H1 (cell line): Measurements from ENCODE around the gene ZNF608. TPM values are rescaled to one million over a fixed set of nuclear protein-coding genes. Genes with fewer than 3 reads are reported as not detected.

Experiments
- CTCF ChIA-PET: fragments of 300-600 bp; sonication (Branson Sonifier 250); formaldehyde crosslinking; loops from one replicate; lab custom pipeline; 2021; ENCODE audit not compliant: partially characterized antibody; lab: Charles Lee
- POLR2A ChIA-PET: fragments of 300-600 bp; sonication (Branson Sonifier 250); formaldehyde crosslinking; loops from one replicate; lab custom pipeline; 2021; ENCODE audit warnings: inconsistent platforms; ENCODE audit not compliant: partially characterized antibody; lab: Charles Lee
- DNase-seq, 2 experiments: peaks; one replicate each; pipeline versions ENCODE4 v3.0.0 to v3.0.0-alpha.2; 2010 to 2022; ENCODE audit warnings: low spot score in 2 of 2, low read depth in 1 of 2, mixed read lengths in 1 of 2
- FAIRE-seq: peaks from 2 replicates; lab custom pipeline; 2011; peaks lifted over from hg19 to GRCh38; lab: Jason Lieb, UNC
- H2AFZ ChIP-seq: 2 replicates; pipeline ENCODE4 v1.8.1; 2012; ENCODE audit warnings: low read length, inconsistent platforms
- H2AK5ac ChIP-seq: 2 replicates; pipeline ENCODE4 v1.6.1; 2013; ENCODE audit warnings: low read depth, low read length
- H2BK120ac ChIP-seq: replicated peaks from 2 replicates; pipeline ENCODE3; 2013; ENCODE audit warnings: low read depth, low read length, inconsistent platforms
- H2BK12ac ChIP-seq: 2 replicates; pipeline ENCODE4 v1.6.1; 2013; ENCODE audit warnings: low read depth, low read length
- H2BK15ac ChIP-seq: 2 replicates; pipeline ENCODE4 v1.6.1; 2013; ENCODE audit warnings: low read length
- H2BK20ac ChIP-seq: 2 replicates; pipeline ENCODE4 v1.6.1; 2013; ENCODE audit warnings: low read length
- H2BK5ac ChIP-seq: 2 replicates; pipeline ENCODE4 v1.6.1; 2013; ENCODE audit warnings: low read depth, low read length
- H3K14ac ChIP-seq: 2 replicates; pipeline ENCODE4 v1.6.1; 2013; ENCODE audit warnings: inconsistent platforms; ENCODE audit not compliant: insufficient read length
- H3K18ac ChIP-seq: 2 replicates; pipeline ENCODE4 v1.6.1; 2013; ENCODE audit warnings: low read length; ENCODE audit errors: extremely low read depth
- H3K23ac ChIP-seq: 2 replicates; pipeline ENCODE4 v1.6.1; 2013; ENCODE audit warnings: inconsistent platforms; ENCODE audit not compliant: insufficient read length
- H3K23me2 ChIP-seq: 2 replicates; pipeline ENCODE4 v1.6.1; 2013; ENCODE audit warnings: low read depth, low read length
- H3K27ac ChIP-seq: 2 replicates; pipeline ENCODE4 v1.6.1; 2011; ENCODE audit warnings: low read depth, low read length, inconsistent platforms
- H3K27me3 ChIP-seq, 4 experiments: replicated peaks in 1 of 4; 1 replicate in 1 of 4; 2 replicates in 3 of 4; pipeline versions ENCODE4 v1.6.1 to v1.8.1; 2011 to 2013; ENCODE audit warnings: low read length in 3 of 4, mild to moderate bottlenecking in 3 of 4, inconsistent platforms in 2 of 4, mixed read lengths in 2 of 4, moderate library complexity in 1 of 4; ENCODE audit not compliant: control insufficient read depth in 3 of 4, insufficient read depth in 3 of 4; ENCODE audit errors: extremely low read depth in 1 of 4
- H3K36me3 ChIP-seq, 4 experiments: 2 replicates each; pipeline versions ENCODE4 v1.6.1 to v1.8.1; 2011 to 2013; ENCODE audit warnings: mild to moderate bottlenecking in 4 of 4, low read length in 3 of 4, moderate library complexity in 2 of 4, control low read depth in 1 of 4, inconsistent platforms in 1 of 4; ENCODE audit not compliant: insufficient read depth in 4 of 4, control insufficient read depth in 2 of 4
- H3K4ac ChIP-seq: replicated peaks from 2 replicates; pipeline ENCODE3; 2013; ENCODE audit warnings: low read length, low read depth, mixed read lengths, inconsistent platforms; ENCODE audit not compliant: insufficient read length
- H3K4me1 ChIP-seq, 4 experiments: replicated peaks in 1 of 4; 1 replicate in 1 of 4; 2 replicates in 3 of 4; pipeline versions ENCODE4 v1.6.1 to v1.8.1; 2011 to 2013; ENCODE audit warnings: low read length in 3 of 4, inconsistent platforms in 2 of 4, mixed read lengths in 1 of 4; ENCODE audit not compliant: insufficient read depth in 4 of 4, control insufficient read depth in 3 of 4
- H3K4me2 ChIP-seq, 2 experiments: 2 replicates each; pipeline versions ENCODE4 v1.6.1 to v1.8.1; 2011 to 2013; ENCODE audit warnings: low read depth in 2 of 2, low read length in 2 of 2, control low read depth in 1 of 2, inconsistent platforms in 1 of 2, mild to moderate bottlenecking in 1 of 2; ENCODE audit not compliant: insufficient read depth in 1 of 2
- H3K4me3 ChIP-seq, 4 experiments: fragments of 200-600, 300-600 bp in 1 of 4; sonication (generic), shearing (Covaris generic), sonication (Bioruptor Twin) in 1 of 4; 2 replicates each; pipeline versions ENCODE4 v1.5.1 to v1.8.1; 2011 to 2016; ENCODE audit warnings: low read length in 4 of 4, low read depth in 3 of 4, control low read depth in 2 of 4, inconsistent platforms in 2 of 4, mild to moderate bottlenecking in 2 of 4, mixed read lengths in 1 of 4, moderate library complexity in 1 of 4; ENCODE audit not compliant: insufficient read depth in 2 of 4; ENCODE audit errors: extremely low read depth in 1 of 4
- H3K56ac ChIP-seq: replicated peaks from 2 replicates; pipeline ENCODE3; 2013; ENCODE audit warnings: low read depth, mild to moderate bottlenecking, mixed read lengths, low read length, inconsistent platforms; ENCODE audit not compliant: insufficient read length
- H3K79me1 ChIP-seq: 2 replicates; pipeline ENCODE4 v1.6.1; 2013; ENCODE audit warnings: low read depth, low read length, control low read depth
- H3K79me2 ChIP-seq, 2 experiments: 2 replicates each; pipeline versions ENCODE4 v1.6.1 to v1.8.1; 2012 to 2013; ENCODE audit warnings: low read length in 2 of 2, mild to moderate bottlenecking in 2 of 2, inconsistent platforms in 1 of 2; ENCODE audit not compliant: insufficient read depth in 2 of 2, control insufficient read depth in 1 of 2
- H3K9ac ChIP-seq, 4 experiments: replicated peaks in 1 of 4; 1 replicate in 1 of 4; 2 replicates in 3 of 4; pipeline versions ENCODE4 v1.6.1 to v1.8.1; 2011 to 2013; ENCODE audit warnings: low read depth in 3 of 4, low read length in 3 of 4, control low read depth in 2 of 4, mild to moderate bottlenecking in 2 of 4, moderate library complexity in 2 of 4, inconsistent platforms in 1 of 4; ENCODE audit errors: extremely low read depth in 1 of 4
- H3K9me3 ChIP-seq, 2 experiments: 2 replicates each; pipeline versions ENCODE4 v1.6.1 to v1.8.1; 2012 to 2013; ENCODE audit warnings: mild to moderate bottlenecking in 2 of 2, moderate library complexity in 2 of 2, control low read depth in 1 of 2, inconsistent platforms in 1 of 2, low read depth in 1 of 2, low read length in 1 of 2, mixed read lengths in 1 of 2; ENCODE audit not compliant: insufficient read depth in 2 of 2
- H4K20me1 ChIP-seq, 2 experiments: replicated peaks in 1 of 2; 2 replicates each; pipeline versions ENCODE3 to v1.8.1; 2011 to 2013; ENCODE audit warnings: inconsistent platforms in 2 of 2, low read length in 2 of 2, mild to moderate bottlenecking in 1 of 2; ENCODE audit not compliant: insufficient read depth in 2 of 2, control insufficient read depth in 1 of 2
- H4K5ac ChIP-seq: 2 replicates; pipeline ENCODE4 v1.6.1; 2013; ENCODE audit warnings: low read length, low read depth, mixed read lengths, inconsistent platforms; ENCODE audit not compliant: insufficient read length
- H4K8ac ChIP-seq: 2 replicates; pipeline ENCODE4 v1.8.0; 2013; ENCODE audit warnings: mild to moderate bottlenecking, moderate library complexity, low read length, inconsistent platforms; ENCODE audit not compliant: insufficient read depth; ENCODE audit errors: extremely low read depth
- H4K91ac ChIP-seq: replicated peaks from 2 replicates; pipeline ENCODE3; 2013; ENCODE audit warnings: low read length, mixed read lengths, inconsistent platforms; ENCODE audit not compliant: insufficient read length
- EGR1 ChIP-seq: IDR thresholded peaks from 2 replicates; pipeline ENCODE4 v1.6.1; 2011; ENCODE audit warnings: low read depth, low read length, borderline replicate concordance
- EP300 ChIP-seq, 2 experiments: IDR thresholded peaks; 1 replicate in 1 of 2; 2 replicates in 1 of 2; pipeline ENCODE4 v1.6.1; 2011 to 2012; ENCODE audit warnings: low read depth in 2 of 2, low read length in 2 of 2, mild to moderate bottlenecking in 2 of 2, borderline replicate concordance in 1 of 2, inconsistent platforms in 1 of 2, moderate library complexity in 1 of 2
- GABPA ChIP-seq: IDR thresholded peaks from 2 replicates; pipeline ENCODE4 v1.6.1; 2011; ENCODE audit warnings: mild to moderate bottlenecking, low read length, moderate library complexity, borderline replicate concordance; ENCODE audit not compliant: insufficient read depth
- GTF2F1 ChIP-seq: IDR thresholded peaks from 2 replicates; pipeline ENCODE4 v1.6.1; 2012; ENCODE audit warnings: low read depth, low read length, improper control_type of control experiment, borderline replicate concordance
- POU5F1 ChIP-seq: IDR thresholded peaks from 2 replicates; pipeline ENCODE4 v1.6.1; 2011; ENCODE audit warnings: low read depth, mild to moderate bottlenecking, low read length, moderate library complexity
- TCF12 ChIP-seq: IDR thresholded peaks from 2 replicates; pipeline ENCODE4 v1.6.1; 2011; ENCODE audit warnings: low read depth, mild to moderate bottlenecking, low read length
- WGBS, 2 experiments: shearing (Covaris generic) in 1 of 2; methylation state at CpG; one replicate each; pipeline versions ENCODE4 v1.1.6 to v1.1.7; 2013 to 2015; ENCODE audit warnings: low lambda C conversion rate in 2 of 2, mixed read lengths in 2 of 2, inconsistent platforms in 1 of 2, low coverage in 1 of 2, missing lambda C conversion rate in 1 of 2; ENCODE audit not compliant: insufficient replicate concordance in 2 of 2, insufficient coverage in 1 of 2, insufficient read length in 1 of 2; ENCODE audit errors: extremely low coverage in 1 of 2, missing lambda C conversion rate in 1 of 2; 5-methylcytosine and 5-hydroxymethylcytosine counted together
- polyA plus RNA-seq, 7 experiments: library from polyadenylated mRNA; depleted of rRNA in 3 of 7; stranded (reverse) in 5 of 7; unstranded in 2 of 7; fragments of >200 nt in 5 of 7; fragments of 200-250 nt in 2 of 7; gene quantifications; 1 replicate in 5 of 7; 2 replicates in 1 of 7; 4 replicates in 1 of 7; pipeline versions ENCODE4 v1.2.1 to v1.2.3, GENCODE V29; 2011 to 2013; ENCODE audit warnings: missing spikeins in 2 of 7, mixed read lengths in 2 of 7
- total RNA-seq: library from RNA; stranded (reverse); fragmentation: NEBNext Ultra II Directional; extraction: Animal tissue kit (Norgen Biotek cat#: 25700); gene quantifications from 2 replicates; pipeline ENCODE4 v1.2.1, GENCODE V29; 2021
- TF ChIP-seq, protein P1 (sequence below), 3 experiments: IDR thresholded peaks; 1 replicate in 2 of 3; 2 replicates in 1 of 3; pipeline versions ENCODE4 v1.5.1 to v1.6.1; 2011; ENCODE audit warnings: low read length in 3 of 3, mild to moderate bottlenecking in 3 of 3, inconsistent platforms in 2 of 3, low read depth in 1 of 3, moderate library complexity in 1 of 3; ENCODE audit not compliant: insufficient read depth in 1 of 3; ENCODE audit errors: control extremely low read depth in 1 of 3

The ZNF608 gene
- total and polyA plus RNA-seq, 2 of the 8 experiments (the other 6 are each of a cell fraction or from before 2014, with no cell fraction given): 17.2 to 40.8 TPM

DNA sequence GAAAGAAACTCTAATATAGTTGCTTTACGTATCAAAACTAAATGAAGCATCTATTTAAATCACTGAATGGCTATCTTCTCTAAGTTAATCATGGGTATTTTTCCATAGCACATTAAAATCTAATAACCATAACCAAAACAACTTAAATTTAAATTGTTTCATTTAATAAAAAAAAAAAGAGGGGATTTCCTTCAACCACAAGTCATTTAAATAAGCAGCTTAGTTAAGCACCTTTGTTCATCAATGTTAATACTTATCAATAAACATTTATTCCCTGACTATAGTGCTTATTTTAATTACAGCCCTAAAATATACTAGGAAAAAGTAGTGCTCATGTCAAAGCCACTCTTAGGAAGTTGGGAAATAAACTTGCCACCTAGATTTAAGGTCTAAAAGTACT is 30.3 kb downstream of the ZNF608 start:
- H3K14ac ChIP-seq: no peak overlapping the region
- H2BK20ac ChIP-seq: no peak overlapping the region
- H3K23me2 ChIP-seq: no peaks in the 10 kb centered on the region
- no peak overlapping the region for H2BK15ac ChIP-seq
- no peak overlapping the region for H2BK12ac ChIP-seq
- peaks cover 2 to 5% of the 10 kb centered on the region in 2 experiments for H4K20me1 ChIP-seq
- H2BK5ac ChIP-seq: no peak overlapping the region
- no peak overlapping the region for H3K4me2 ChIP-seq
- no peak for TF ChIP-seq TCF12
- TF ChIP-seq, protein P1, sequence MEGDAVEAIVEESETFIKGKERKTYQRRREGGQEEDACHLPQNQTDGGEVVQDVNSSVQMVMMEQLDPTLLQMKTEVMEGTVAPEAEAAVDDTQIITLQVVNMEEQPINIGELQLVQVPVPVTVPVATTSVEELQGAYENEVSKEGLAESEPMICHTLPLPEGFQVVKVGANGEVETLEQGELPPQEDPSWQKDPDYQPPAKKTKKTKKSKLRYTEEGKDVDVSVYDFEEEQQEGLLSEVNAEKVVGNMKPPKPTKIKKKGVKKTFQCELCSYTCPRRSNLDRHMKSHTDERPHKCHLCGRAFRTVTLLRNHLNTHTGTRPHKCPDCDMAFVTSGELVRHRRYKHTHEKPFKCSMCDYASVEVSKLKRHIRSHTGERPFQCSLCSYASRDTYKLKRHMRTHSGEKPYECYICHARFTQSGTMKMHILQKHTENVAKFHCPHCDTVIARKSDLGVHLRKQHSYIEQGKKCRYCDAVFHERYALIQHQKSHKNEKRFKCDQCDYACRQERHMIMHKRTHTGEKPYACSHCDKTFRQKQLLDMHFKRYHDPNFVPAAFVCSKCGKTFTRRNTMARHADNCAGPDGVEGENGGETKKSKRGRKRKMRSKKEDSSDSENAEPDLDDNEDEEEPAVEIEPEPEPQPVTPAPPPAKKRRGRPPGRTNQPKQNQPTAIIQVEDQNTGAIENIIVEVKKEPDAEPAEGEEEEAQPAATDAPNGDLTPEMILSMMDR (IDR thresholded peaks at IDR 0.05; ENCODE audit: control extremely low read depth in 1 of 3, insufficient read depth in 1 of 3, low read depth in 1 of 3, low read length in 3 of 3): no peak
- TF ChIP-seq POU5F1: no peak
- TF ChIP-seq EGR1: no peak
- TF ChIP-seq GABPA: no peak
- no peak for TF ChIP-seq GTF2F1
- TF ChIP-seq EP300 (IDR thresholded peaks at IDR 0.05; ENCODE audit: borderline replicate concordance in 1 of 2, low read depth in 2 of 2, low read length in 2 of 2): no peak
- WGBS, 2 experiments: 100% methylated on average over 1 of the region's 1 CpG; no CpG with 5 or more reads in 1 of the 2 experiments
- POLR2A ChIA-PET: no interaction called here
- H3K36me3 ChIP-seq: no peaks in the 10 kb centered on the region
- H2BK120ac ChIP-seq: no peak overlapping the region
- no peaks in the 10 kb centered on the region for H3K27me3 ChIP-seq
- H3K4me1 ChIP-seq: peaks cover 0 to 9% (median 3%) of the 10 kb centered on the region in 4 experiments; a peak in 4 of 7 replicates
- H3K79me2 ChIP-seq: peaks cover 8 to 98% of the 10 kb centered on the region in 2 experiments
- H3K79me1 ChIP-seq: peaks cover 6% of the 10 kb centered on the region; the same call in 1 of the 2 replicates
- H3K9me3 ChIP-seq: no peaks in the 10 kb centered on the region
- no peak overlapping the region for H3K56ac ChIP-seq
- H3K9ac ChIP-seq: no peak overlapping the region
- H3K4ac ChIP-seq: no peak overlapping the region
- H3K18ac ChIP-seq: no peak overlapping the region
- no peak overlapping the region for H4K91ac ChIP-seq
- FAIRE-seq (no peak), DNase-seq (no peak)
- H2AK5ac ChIP-seq: no peak overlapping the region
- no peak overlapping the region for H4K8ac ChIP-seq
- no peak overlapping the region for H2AFZ ChIP-seq
- CTCF ChIA-PET: no interaction called here
- no peak overlapping the region for H4K5ac ChIP-seq
- no peak overlapping the region for H3K23ac ChIP-seq
- no peak overlapping the region for H3K4me3 ChIP-seq
- H3K27ac ChIP-seq: no peak overlapping the region
